Measurements from ENCODE around the gene C2CD5. TPM values are rescaled to one million over a fixed set of nuclear protein-coding genes. Genes with fewer than 3 reads are reported as not detected.
"Not testable (repeated sequence)": the region's sequence is repeated elsewhere in the genome, so short reads cannot be mapped to it uniquely, and the experiment has no call there.

Gene C2CD5
- total and polyA plus RNA-seq, 4 donors = 13.4 to 81.2 (median 24.6) TPM

DNA sequence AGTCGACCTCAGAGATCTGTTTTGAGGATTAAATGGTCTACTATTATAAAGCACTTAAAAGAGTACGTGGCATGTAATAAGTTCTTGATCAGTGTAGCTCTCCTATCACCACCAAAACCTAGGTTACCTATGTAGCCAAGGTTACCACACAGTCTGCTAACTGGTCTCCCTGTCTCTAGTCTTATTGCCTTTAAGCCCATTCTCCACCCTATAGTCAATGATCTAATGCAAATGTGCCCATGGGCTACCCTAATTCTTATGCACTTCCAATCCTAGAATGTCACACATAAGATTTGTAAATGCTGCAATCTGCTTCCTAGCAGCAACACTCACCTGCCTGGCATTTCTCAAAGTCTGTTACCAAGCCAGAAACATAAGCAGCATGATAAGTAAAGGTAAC lies 44.9 kb downstream of the C2CD5 start:
- peaks cover 0 to 5% (median 3%) of the 10 kb centered on the region in 4 donors for H3K36me3 ChIP-seq (ENCODE audit: control insufficient read depth in 4 of 4, insufficient read depth in 4 of 4, low read length in 4 of 4)
- ATAC-seq (ENCODE audit: insufficient read depth, low FRiP score) = no peak
- H3K4me1 ChIP-seq (ENCODE audit: control insufficient read depth in 5 of 5, insufficient read depth in 5 of 5, low read length in 5 of 5) = no peaks in the 10 kb centered on the region
- 89 to 94% methylated on average over 2 of the region's 2 CpGs for WGBS, 2 donors
- H3K9ac ChIP-seq (ENCODE audit: insufficient read depth in 1 of 2, low read length in 2 of 2) = no peak overlapping the region
- H3K4me3 ChIP-seq = no peak overlapping the region
- no peak overlapping the region for H3K27ac ChIP-seq (ENCODE audit: low read depth in 1 of 2, low read length in 1 of 2)
- no peaks in the 10 kb centered on the region for H3K9me3 ChIP-seq (ENCODE audit: control insufficient read depth in 4 of 4, insufficient read depth in 3 of 4, low read length in 3 of 4)
- no peak for DNase-seq
- TF ChIP-seq, protein P1, sequence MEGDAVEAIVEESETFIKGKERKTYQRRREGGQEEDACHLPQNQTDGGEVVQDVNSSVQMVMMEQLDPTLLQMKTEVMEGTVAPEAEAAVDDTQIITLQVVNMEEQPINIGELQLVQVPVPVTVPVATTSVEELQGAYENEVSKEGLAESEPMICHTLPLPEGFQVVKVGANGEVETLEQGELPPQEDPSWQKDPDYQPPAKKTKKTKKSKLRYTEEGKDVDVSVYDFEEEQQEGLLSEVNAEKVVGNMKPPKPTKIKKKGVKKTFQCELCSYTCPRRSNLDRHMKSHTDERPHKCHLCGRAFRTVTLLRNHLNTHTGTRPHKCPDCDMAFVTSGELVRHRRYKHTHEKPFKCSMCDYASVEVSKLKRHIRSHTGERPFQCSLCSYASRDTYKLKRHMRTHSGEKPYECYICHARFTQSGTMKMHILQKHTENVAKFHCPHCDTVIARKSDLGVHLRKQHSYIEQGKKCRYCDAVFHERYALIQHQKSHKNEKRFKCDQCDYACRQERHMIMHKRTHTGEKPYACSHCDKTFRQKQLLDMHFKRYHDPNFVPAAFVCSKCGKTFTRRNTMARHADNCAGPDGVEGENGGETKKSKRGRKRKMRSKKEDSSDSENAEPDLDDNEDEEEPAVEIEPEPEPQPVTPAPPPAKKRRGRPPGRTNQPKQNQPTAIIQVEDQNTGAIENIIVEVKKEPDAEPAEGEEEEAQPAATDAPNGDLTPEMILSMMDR (IDR thresholded peaks at IDR 0.05; ENCODE audit: control extremely low read depth, extremely low read depth) = no peak
- no peaks in the 10 kb centered on the region for H3K27me3 ChIP-seq (ENCODE audit: control insufficient read depth in 3 of 3, insufficient read depth in 3 of 3, low read length in 2 of 3)

DNA sequence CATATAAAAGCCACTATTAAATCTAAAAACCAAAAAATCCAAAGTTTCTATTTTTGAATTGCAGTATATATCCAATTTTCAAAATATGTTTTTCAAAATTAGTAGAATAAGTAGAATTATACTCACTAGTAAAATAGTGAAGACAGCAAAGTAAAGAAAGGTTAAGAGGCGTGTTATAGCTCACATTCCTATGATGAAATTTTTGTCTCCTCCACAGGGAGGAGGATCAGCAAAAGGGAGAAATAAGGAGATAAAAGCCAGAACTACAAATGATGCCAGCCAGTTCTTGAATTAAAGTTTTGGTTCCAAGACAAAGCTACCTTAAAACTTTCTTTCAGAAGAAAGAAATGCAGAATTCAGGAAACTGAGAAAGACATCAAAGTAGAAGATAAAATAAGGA lies 50.0 kb downstream of the C2CD5 start:
- no peak for ATAC-seq (ENCODE audit: insufficient read depth, low FRiP score)
- TF ChIP-seq, protein P1 (IDR thresholded peaks at IDR 0.05; ENCODE audit: control extremely low read depth, extremely low read depth) = no peak

DNA sequence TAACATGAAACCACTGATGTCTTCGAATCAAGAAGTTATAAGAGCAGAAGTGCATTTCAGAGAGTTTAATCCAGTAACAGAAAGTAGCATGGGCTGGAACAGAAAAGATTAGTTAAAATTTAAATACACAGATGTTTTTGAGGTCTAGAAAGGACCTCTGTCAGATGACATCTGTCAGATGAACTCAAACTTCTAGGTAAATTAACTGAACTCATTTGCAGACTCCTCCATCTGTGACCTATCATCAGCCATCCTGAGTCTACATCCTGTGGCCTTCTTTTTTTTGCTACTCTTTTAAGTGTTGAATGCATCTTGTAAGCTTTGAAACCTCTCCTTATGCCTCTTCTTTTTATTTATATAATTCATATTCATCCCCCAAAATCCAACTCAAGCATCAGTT lies 53.3 kb downstream of the C2CD5 start:
- Histone ChIP-seq H3K9ac (ENCODE audit: insufficient read depth in 1 of 2, low read length in 2 of 2) (no peak overlapping the region), H3K9me3 (ENCODE audit: control insufficient read depth in 4 of 4, insufficient read depth in 3 of 4, low read length in 3 of 4) (no peaks in the 10 kb centered on the region), H3K27me3 (ENCODE audit: control insufficient read depth in 3 of 3, insufficient read depth in 3 of 3, low read length in 2 of 3) (no peaks in the 10 kb centered on the region), H3K4me3 (no peak overlapping the region), H3K36me3 (ENCODE audit: control insufficient read depth in 4 of 4, insufficient read depth in 4 of 4, low read length in 4 of 4) (peaks cover 4 to 19% (median 12%) of the 10 kb centered on the region in 4 donors), H3K27ac (ENCODE audit: low read depth in 1 of 2, low read length in 1 of 2) (no peak overlapping the region), H3K4me1 (ENCODE audit: control insufficient read depth in 5 of 5, insufficient read depth in 5 of 5, low read length in 5 of 5) (no peaks in the 10 kb centered on the region)
- TF ChIP-seq, protein P1 (IDR thresholded peaks at IDR 0.05; ENCODE audit: control extremely low read depth, extremely low read depth) = no peak
- WGBS, 2 donors = 94 to 97% methylated on average over 1 of the region's 1 CpG
- no peak for DNase-seq
- ATAC-seq (ENCODE audit: insufficient read depth, low FRiP score) = no peak

More for the DNA sequence above, 50.0 kb downstream of the C2CD5 start:
- Histone ChIP-seq H3K27ac (ENCODE audit: low read depth in 1 of 2, low read length in 1 of 2) (no peak overlapping the region), H3K9ac (ENCODE audit: insufficient read depth in 1 of 2, low read length in 2 of 2) (no peak overlapping the region), H3K9me3 (ENCODE audit: control insufficient read depth in 4 of 4, insufficient read depth in 3 of 4, low read length in 3 of 4) (no peaks in the 10 kb centered on the region), H3K36me3 (ENCODE audit: control insufficient read depth in 4 of 4, insufficient read depth in 4 of 4, low read length in 4 of 4) (peaks cover 4 to 14% (median 8%) of the 10 kb centered on the region in 4 donors), H3K4me1 (ENCODE audit: control insufficient read depth in 5 of 5, insufficient read depth in 5 of 5, low read length in 5 of 5) (no peaks in the 10 kb centered on the region), H3K4me3 (no peak overlapping the region), H3K27me3 (ENCODE audit: control insufficient read depth in 3 of 3, insufficient read depth in 3 of 3, low read length in 2 of 3) (no peaks in the 10 kb centered on the region)
- 89 to 94% methylated on average over 1 of the region's 1 CpG for WGBS, 2 donors
- no peak for DNase-seq

DNA sequence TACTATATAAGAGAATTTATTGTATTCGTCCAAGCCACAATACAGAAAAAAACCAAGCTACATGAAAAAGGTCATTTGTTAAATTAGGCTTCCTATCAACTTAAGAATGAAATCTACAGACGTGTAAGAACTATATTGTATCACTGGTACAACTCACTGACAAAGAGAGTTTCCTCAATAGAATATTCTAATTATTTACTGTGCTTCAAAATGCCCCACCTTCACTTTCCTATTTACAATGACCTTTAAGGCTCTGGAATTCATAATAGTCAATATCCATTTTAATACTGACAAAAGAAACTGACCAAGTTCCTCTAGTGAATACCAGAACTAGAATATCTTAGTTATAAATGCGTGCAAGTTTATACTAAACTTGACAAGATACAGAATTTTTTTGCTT lies 55.9 kb downstream of the C2CD5 start:
- peaks cover 5 to 28% (median 18%) of the 10 kb centered on the region in 4 donors for H3K36me3 ChIP-seq (ENCODE audit: control insufficient read depth in 4 of 4, insufficient read depth in 4 of 4, low read length in 4 of 4)

DNA sequence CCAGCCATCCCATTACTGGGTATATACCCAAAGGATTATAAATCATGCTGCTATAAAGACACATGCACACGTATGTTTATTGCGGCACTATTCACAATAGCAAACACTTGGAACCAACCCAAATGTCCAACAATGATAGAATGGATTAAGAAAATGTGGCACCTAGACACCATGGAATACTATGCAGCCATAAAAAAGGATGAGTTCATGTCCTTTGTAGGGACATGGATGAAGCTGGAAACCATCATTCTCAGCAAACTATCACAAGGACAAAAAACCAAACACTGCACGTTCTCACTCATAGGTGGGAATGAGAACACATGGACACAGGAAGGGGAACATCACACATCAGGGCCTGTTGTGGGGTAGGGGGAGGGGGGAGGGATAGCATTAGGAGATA lies 56.7 kb downstream of the C2CD5 start:
- peaks cover 5 to 30% (median 17%) of the 10 kb centered on the region in 4 donors for H3K36me3 ChIP-seq (ENCODE audit: control insufficient read depth in 4 of 4, insufficient read depth in 4 of 4, low read length in 4 of 4)
- not testable (repeated sequence) for H3K9ac ChIP-seq (ENCODE audit: insufficient read depth in 1 of 2, low read length in 2 of 2); H3K4me1 ChIP-seq (ENCODE audit: control insufficient read depth in 5 of 5, insufficient read depth in 5 of 5, low read length in 5 of 5); H3K27me3 ChIP-seq (ENCODE audit: control insufficient read depth in 3 of 3, insufficient read depth in 3 of 3, low read length in 2 of 3); H3K4me3 ChIP-seq; H3K27ac ChIP-seq (ENCODE audit: low read depth in 1 of 2, low read length in 1 of 2); DNase-seq; H3K9me3 ChIP-seq (ENCODE audit: control insufficient read depth in 4 of 4, insufficient read depth in 3 of 4, low read length in 3 of 4); ATAC-seq (ENCODE audit: insufficient read depth, low FRiP score)
- 97 to 99% methylated on average over 3 of the region's 3 CpGs for WGBS, 2 donors

More for the DNA sequence above, 55.9 kb downstream of the C2CD5 start:
- no peaks in the 10 kb centered on the region for H3K4me1 ChIP-seq (ENCODE audit: control insufficient read depth in 5 of 5, insufficient read depth in 5 of 5, low read length in 5 of 5)
- H3K9ac ChIP-seq (ENCODE audit: insufficient read depth in 1 of 2, low read length in 2 of 2) = no peak overlapping the region
- H3K27ac ChIP-seq (ENCODE audit: low read depth in 1 of 2, low read length in 1 of 2) = no peak overlapping the region
- no peak for DNase-seq
- H3K4me3 ChIP-seq = no peak overlapping the region
- H3K9me3 ChIP-seq (ENCODE audit: control insufficient read depth in 4 of 4, insufficient read depth in 3 of 4, low read length in 3 of 4) = no peaks in the 10 kb centered on the region
- TF ChIP-seq, protein P1 (IDR thresholded peaks at IDR 0.05; ENCODE audit: control extremely low read depth, extremely low read depth) = no peak
- WGBS, 2 donors = 98 to 99% methylated on average over 3 of the region's 3 CpGs
- no peaks in the 10 kb centered on the region for H3K27me3 ChIP-seq (ENCODE audit: control insufficient read depth in 3 of 3, insufficient read depth in 3 of 3, low read length in 2 of 3)
- ATAC-seq (ENCODE audit: insufficient read depth, low FRiP score) = no peak
